GM21367 (cell line): Measurements from ENCODE around the gene TBL1Y.
"Not testable (repeated sequence)": the region's sequence is repeated elsewhere in the genome, so short reads cannot be mapped to it uniquely, and the experiment has no call there.

Source experiments
- ATAC-seq: cut with Tn5 transposase; IDR thresholded peaks from one replicate; pipeline ENCODE4 v1.9.1; 2021; ENCODE audit not compliant: unreplicated experiment

Gene TBL1Y

DNA sequence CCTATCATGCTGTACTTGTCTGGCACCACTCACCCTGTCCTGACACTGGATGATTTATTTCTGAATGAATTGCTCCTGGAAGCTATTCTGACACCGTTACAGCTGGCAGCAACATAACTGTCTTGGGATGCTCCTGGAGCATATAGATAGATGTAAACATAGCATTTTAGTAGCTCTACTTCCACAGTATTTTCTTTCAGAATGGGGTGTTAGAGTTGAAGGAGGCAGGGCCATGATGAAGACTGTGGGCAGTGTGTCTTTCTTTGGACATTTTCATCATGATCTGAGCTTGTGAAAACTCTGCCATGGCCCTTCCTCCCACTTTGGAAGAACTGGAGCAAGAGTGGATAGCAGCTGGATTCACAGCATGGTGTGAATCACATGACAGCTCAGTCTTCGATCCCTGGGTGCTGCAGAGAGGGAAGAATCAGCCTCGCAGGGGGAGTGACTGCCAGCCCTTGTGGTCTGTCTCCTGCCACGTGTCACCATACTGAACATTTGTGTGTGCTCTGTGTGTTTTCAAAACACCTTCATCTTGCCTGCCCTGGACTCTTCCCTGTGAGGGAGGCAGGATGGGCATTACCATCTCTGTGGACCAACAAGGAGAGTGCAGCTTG is 61.9 kb downstream of the TBL1Y start:
- no peak for ATAC-seq

DNA sequence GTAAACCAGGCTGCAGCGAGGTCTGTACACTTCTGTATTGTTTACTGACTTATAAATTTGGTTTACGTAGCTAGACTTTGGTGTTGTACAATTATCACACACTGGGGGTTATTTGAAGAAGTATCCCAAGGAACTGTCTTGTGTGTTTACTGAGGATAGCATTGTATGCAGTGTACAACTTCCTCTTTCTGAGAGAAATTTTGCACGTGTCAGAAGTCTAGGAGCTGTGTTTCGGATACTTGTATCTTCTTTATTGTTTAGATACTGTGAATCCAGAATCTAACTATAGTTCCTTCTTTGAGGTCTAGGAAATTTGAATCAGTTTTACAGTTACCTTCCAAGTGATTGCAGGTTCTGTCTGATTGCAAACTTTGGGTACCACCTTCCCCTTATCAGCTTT is 64.5 kb downstream of the TBL1Y start:
- ATAC-seq, result no peak

- no peak for ATAC-seq
These were observed 67.3 kb downstream of the TBL1Y start for GRCh38 chrY:6977783-6978182.

DNA sequence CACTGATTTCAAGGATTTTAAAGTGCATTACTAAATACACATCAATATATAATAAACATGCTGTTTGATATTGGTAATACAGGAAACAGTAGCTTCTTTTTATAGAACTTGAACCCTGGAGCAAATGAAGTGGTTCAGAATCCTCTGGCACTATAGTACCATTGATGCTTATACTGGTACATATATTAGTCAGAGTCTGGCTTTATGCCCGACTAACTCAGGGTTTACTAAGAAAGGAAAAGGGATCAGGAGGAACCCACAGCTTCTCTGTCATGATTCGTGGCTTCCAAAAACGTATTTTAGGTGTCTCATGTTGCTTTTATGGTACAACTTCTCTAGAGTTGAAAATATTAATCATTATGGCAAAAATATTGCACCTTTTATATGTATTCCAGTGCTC is 72.7 kb downstream of the TBL1Y start:
- ATAC-seq, result no peak

DNA sequence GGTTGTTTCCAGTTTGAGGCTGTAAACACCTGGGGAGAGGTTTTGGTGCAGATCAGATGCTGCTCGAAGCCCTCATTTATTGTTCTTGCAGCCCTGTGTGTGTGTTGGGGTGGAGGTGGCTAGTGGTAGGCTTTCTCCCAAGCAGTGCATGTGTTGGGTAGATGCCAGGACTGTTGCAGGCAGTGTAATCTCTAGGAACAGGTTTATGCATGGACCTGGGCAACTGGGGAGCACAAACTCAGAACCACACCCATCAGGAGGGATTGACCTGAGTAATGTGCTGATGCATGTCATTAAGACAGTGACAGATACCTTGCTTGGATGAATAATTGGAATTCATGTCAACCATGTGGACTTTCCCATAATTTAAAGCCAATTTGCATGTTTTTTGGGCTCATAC is 77.3 kb downstream of the TBL1Y start:
- no peak for ATAC-seq

DNA sequence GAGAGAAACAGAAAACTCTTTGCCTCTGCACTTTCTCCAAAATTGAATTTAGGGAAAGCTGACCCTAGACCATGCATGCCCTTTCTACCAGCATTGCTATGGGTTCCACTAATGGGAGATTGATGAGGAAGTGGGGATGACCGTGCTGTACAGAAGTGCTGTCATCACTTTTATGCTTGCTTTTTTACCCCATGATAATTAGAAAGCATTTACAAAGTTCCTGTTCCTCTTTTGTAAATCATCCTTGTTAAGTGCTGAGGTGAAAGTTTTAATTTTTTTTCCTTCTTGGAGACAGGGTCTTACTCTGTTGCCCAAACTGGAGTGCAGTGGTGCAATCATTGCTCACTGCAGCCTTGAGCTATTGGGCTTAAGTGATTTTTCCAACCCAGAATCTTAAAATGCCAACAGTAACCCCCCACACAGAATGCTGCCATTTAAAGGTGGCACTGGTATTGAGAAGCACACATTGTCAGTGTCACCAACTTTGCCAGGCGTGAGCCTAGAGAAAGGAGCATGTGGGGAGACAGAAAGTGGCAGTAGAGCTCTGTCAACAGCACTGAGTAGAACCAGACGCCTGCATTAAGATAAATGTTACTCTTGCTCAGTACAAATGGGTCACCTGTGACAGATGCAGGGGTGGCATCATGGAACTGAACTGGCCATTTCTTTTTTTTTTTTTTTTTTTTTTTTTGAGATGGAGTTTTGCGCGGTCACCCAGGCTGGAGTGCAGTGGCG is 79.6 kb downstream of the TBL1Y start:
- ATAC-seq, result no peak

GRCh38 chrY:6992041-6992440 is 81.5 kb downstream of the TBL1Y start:
- no peak for ATAC-seq

GRCh38 chrY:6995987-6996386 is 85.5 kb downstream of the TBL1Y start:
- ATAC-seq, result no peak

GRCh38 chrY:6997503-6998066 is 87.1 kb downstream of the TBL1Y start:
- no peak for ATAC-seq

GRCh38 chrY:6999905-7000304 is 89.4 kb downstream of the TBL1Y start:
- ATAC-seq, result no peak

- ATAC-seq, result no peak
These were observed 92.1 kb downstream of the TBL1Y start for GRCh38 chrY:7002581-7002980.

DNA sequence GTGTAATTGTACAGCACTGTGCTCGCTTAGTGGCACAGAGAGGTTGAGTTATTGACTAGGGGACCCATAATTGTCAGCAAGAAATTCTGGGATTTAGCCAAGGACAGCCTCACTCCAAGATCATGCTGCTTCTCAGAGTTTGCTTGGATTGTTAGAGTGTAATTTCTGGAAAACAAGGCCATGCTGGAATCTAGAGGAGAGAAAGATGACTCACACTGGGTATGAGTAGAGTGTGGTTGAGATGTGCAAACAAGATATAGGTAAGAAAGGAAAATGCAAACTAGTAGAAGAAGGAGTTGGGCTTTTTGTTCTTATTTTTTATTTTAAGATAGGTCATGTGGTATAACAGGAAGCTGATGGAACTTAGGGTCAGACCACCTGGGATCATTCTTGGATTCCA is 97.4 kb downstream of the TBL1Y start:
- ATAC-seq, result no peak

- ATAC-seq, result no peak
These were observed 98.3 kb downstream of the TBL1Y start for GRCh38 chrY:7008578-7009355.

DNA sequence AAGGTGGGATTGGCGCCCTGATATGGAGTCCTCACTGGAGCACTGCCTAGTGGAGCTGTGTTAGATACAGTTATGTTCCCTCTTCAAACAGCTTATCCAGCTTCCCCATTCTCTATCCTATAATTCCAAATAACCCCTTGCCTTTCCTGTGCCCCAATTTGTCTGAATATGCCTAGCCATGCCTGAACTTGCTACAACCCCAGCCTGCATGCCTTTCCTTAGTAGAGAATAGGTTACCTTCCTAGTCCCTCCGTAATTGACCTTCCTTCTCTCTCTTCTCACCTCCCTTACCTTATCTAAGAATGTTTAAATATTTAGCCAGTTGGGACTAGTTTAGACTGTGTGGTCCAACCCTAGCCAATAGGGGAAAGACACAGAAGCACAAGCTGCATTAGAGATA is 102.6 kb downstream of the TBL1Y start:
- no peak for ATAC-seq

DNA sequence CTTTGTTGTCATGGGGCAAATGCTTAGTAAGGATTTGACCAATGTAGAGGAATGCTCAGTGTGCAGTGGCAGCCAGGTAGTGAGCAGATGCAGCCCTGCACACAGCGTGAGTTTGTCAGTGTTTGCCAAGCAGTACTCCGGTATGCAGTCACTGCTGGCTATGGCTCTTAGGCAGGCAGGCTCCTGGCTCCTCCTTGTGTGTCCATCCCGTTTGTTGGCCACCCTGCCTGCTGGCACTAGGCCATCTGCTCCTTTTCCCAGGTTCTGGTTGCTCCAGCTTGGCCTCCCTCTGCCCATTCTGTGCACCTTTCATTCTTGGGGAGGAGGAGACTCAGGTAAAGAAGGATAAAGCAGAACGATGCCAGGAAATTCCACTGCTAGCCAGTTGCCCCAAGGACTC is 106.0 kb downstream of the TBL1Y start:
- no peak for ATAC-seq

- no peak for ATAC-seq
These were observed 107.0 kb downstream of the TBL1Y start for GRCh38 chrY:7017244-7018080.

GRCh38 chrY:7039037-7039436 is 128.5 kb downstream of the TBL1Y start:
- no peak for ATAC-seq

DNA sequence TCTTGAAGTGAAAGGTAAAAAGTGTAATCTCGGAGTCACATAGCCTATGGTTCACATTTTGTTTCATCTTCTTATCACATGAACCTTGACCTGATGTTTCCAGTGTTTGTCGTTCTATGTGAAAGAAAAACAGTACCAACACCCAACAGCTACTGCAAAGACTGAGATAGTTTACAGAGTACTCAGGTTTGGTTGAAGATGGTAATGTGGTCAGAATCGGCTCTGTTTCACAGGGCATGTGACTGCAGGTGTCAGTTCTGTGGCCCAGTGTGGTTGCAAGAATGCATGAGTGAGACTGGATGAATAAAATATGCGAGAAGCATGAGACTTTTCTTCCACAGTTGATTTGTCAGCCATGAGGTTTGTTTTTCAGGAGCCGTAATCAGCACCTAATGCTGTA is 130.2 kb downstream of the TBL1Y start:
- no peak for ATAC-seq

GRCh38 chrY:7041983-7042382 is 131.5 kb downstream of the TBL1Y start:
- ATAC-seq, result no peak

DNA sequence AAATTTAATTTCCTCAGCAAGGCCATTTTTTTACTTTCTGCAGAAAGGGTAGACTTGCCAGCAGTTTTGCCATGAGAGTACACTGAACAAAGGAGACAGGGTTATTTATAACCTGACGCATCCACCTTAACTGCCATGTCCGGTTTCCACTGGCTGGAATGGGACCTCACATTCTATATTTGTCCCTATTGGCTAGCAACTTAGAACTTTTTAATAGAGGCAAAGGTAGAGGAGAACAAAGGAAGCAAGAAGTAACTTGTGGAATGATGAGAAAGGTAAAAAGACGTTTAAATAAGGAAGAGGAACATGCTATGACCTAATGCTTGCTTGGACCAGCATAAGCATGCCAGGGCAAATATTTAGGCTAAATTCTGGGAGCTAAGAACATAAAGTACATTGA is 142.0 kb downstream of the TBL1Y start:
- ATAC-seq, result not testable (repeated sequence)

GRCh38 chrY:7056886-7057285 is 146.4 kb downstream of the TBL1Y start:
- no peak for ATAC-seq
